ENCODE results near the gene MTCP1.

GRCh38 chrX:155070038-155070437 is 898 bp downstream of the MTCP1 start:
- no peak for TF ChIP-seq POLR2AphosphoS5 (IDR thresholded peaks at IDR 0.05; ENCODE audit: insufficient read depth, low read depth, low read length)
- no peak for TF ChIP-seq CTCF (IDR thresholded peaks at IDR 0.05; ENCODE audit: extremely low read depth in 1 of 2, insufficient read depth in 1 of 2, low read depth in 1 of 2, low read length in 2 of 2)
- TF ChIP-seq POLR2A (IDR thresholded peaks at IDR 0.05; ENCODE audit: low read depth, low read length): no peak
- TF ChIP-seq MYC (IDR thresholded peaks at IDR 0.05; ENCODE audit: low read depth, low read length): no peak
- TF ChIP-seq EZH2 (IDR thresholded peaks at IDR 0.05; ENCODE audit: borderline replicate concordance, low read depth, low read length, severe bottlenecking): no peak
- TF ChIP-seq MAX (IDR thresholded peaks at IDR 0.05; ENCODE audit: insufficient read depth, insufficient read length): no peak

Measured in endothelial cell of umbilical vein (primary cell).